ENCODE data around the gene DBN1.

GRCh38 chr5:177514541-177514940, 41.1 kb upstream of the DBN1 start:
- TF ChIP-seq CTCF (IDR thresholded peaks at IDR 0.05) (no peak), POLR2AphosphoS5 (IDR thresholded peaks at IDR 0.05; ENCODE audit: low read depth, low read length) (no peak), REST (IDR thresholded peaks at IDR 0.05; ENCODE audit: insufficient read depth in 1 of 2, low read depth in 2 of 2, low read length in 1 of 2) (no peak), TCF7L2 (IDR thresholded peaks at IDR 0.05; ENCODE audit: low read depth, low read length) (no peak), SIN3A (IDR thresholded peaks at IDR 0.05; ENCODE audit: borderline replicate concordance, insufficient read depth, low read depth, low read length) (no peak)
